ENCODE results near the gene MCAT.

GRCh38 chr22:43185860-43186261 is 42.7 kb upstream of the MCAT start:
- no peak for TF ChIP-seq POLR2AphosphoS5 (IDR thresholded peaks at IDR 0.05; ENCODE audit: insufficient read depth, low read depth, low read length)
- no peak for TF ChIP-seq JUN (IDR thresholded peaks at IDR 0.05; ENCODE audit: borderline replicate concordance, insufficient read depth, insufficient read length, low read depth)
- TF ChIP-seq MYC (IDR thresholded peaks at IDR 0.05; ENCODE audit: low read depth, low read length), result no peak
- no peak for TF ChIP-seq CTCF (IDR thresholded peaks at IDR 0.05; ENCODE audit: extremely low read depth in 1 of 2, insufficient read depth in 1 of 2, low read depth in 1 of 2, low read length in 2 of 2)
- TF ChIP-seq POLR2A (IDR thresholded peaks at IDR 0.05; ENCODE audit: low read depth, low read length), result no peak
- TF ChIP-seq EZH2 (IDR thresholded peaks at IDR 0.05; ENCODE audit: borderline replicate concordance, low read depth, low read length, severe bottlenecking), result no peak

Measured in endothelial cell of umbilical vein (primary cell).